HG03097 (cell line): ENCODE results near the gene NRG3.

Source experiments
- ATAC-seq: cut with Tn5 transposase; IDR thresholded peaks from one replicate; pipeline ENCODE4 v1.9.1; 2021; ENCODE audit not compliant: unreplicated experiment, low FRiP score

Gene NRG3

GRCh38 chr10:82452046-82452445 is 577.1 kb downstream of the NRG3 start:
- ATAC-seq = no peak

- no peak for ATAC-seq
Observed at GRCh38 chr10:82452676-82453075, 577.7 kb downstream of the NRG3 start.

- ATAC-seq = no peak
Observed at GRCh38 chr10:82453678-82454293, 578.8 kb downstream of the NRG3 start.

GRCh38 chr10:82462910-82463551 is 588.0 kb downstream of the NRG3 start:
- no peak for ATAC-seq

GRCh38 chr10:82463614-82464013 is 588.6 kb downstream of the NRG3 start:
- no peak for ATAC-seq

- no peak for ATAC-seq
Observed at GRCh38 chr10:82464191-82464818, 589.3 kb downstream of the NRG3 start.

GRCh38 chr10:82464966-82465365 is 590.0 kb downstream of the NRG3 start:
- ATAC-seq = no peak

- no peak for ATAC-seq
Observed at GRCh38 chr10:82468453-82468852, 593.5 kb downstream of the NRG3 start.

- no peak for ATAC-seq
Observed at GRCh38 chr10:82472406-82473335, 597.7 kb downstream of the NRG3 start.

GRCh38 chr10:82477776-82478175 is 602.8 kb downstream of the NRG3 start:
- no peak for ATAC-seq

- no peak for ATAC-seq
Observed at GRCh38 chr10:82492647-82493046, 617.7 kb downstream of the NRG3 start.

GRCh38 chr10:82496114-82496513 is 621.1 kb downstream of the NRG3 start:
- no peak for ATAC-seq

GRCh38 chr10:82497439-82497838 is 622.4 kb downstream of the NRG3 start:
- no peak for ATAC-seq

- ATAC-seq = no peak
Observed at GRCh38 chr10:82498976-82499375, 624.0 kb downstream of the NRG3 start.

GRCh38 chr10:82505009-82505408 is 630.0 kb downstream of the NRG3 start:
- ATAC-seq = no peak

GRCh38 chr10:82506680-82507376 is 631.8 kb downstream of the NRG3 start:
- ATAC-seq = no peak

GRCh38 chr10:82515256-82515655 is 640.3 kb downstream of the NRG3 start:
- no peak for ATAC-seq

GRCh38 chr10:82529062-82529461 is 654.1 kb downstream of the NRG3 start:
- no peak for ATAC-seq

GRCh38 chr10:82535457-82535856 is 660.5 kb downstream of the NRG3 start:
- no peak for ATAC-seq

- ATAC-seq = no peak
Observed at GRCh38 chr10:82536668-82537067, 661.7 kb downstream of the NRG3 start.
